ENCODE measurements around the gene MARCHF2.

MARCHF2 gene

GRCh38 chr19:8397271-8397670 lies 15.8 kb upstream of the MARCHF2 start:
- H3K36me3 ChIP-seq (ENCODE audit: low read length): no peaks in the 10 kb centered on the region
- peaks cover 1% of the 10 kb centered on the region; the same call in 1 of the 2 replicates for H4K20me1 ChIP-seq (ENCODE audit: low read depth, low read length)
- no peaks in the 10 kb centered on the region for H3K9me2 ChIP-seq (replicated peaks; ENCODE audit: insufficient read depth, low read length)
- no peak overlapping the region for H3K27ac ChIP-seq (ENCODE audit: low read depth, low read length)
- no peak for TF ChIP-seq CTCF (IDR thresholded peaks at IDR 0.05; ENCODE audit: insufficient read depth, low read length, poor library complexity, severe bottlenecking)
- no peak for TF ChIP-seq EZH2phosphoT487 (conservative IDR thresholded peaks at IDR 0.05; ENCODE audit: low read length)
- H3K9ac ChIP-seq (ENCODE audit: low read length): no peak overlapping the region
- H3K4me2 ChIP-seq (ENCODE audit: low read depth, low read length, poor library complexity, severe bottlenecking): no peak overlapping the region
- no peaks in the 10 kb centered on the region for H3F3A ChIP-seq (ENCODE audit: insufficient read depth)
- H3K4me3 ChIP-seq (ENCODE audit: insufficient read depth, low read length, poor library complexity, severe bottlenecking): no peak overlapping the region
- no peak overlapping the region for H2AFZ ChIP-seq (ENCODE audit: low read depth, low read length, severe bottlenecking)
- no peaks in the 10 kb centered on the region for H3K27me3 ChIP-seq (ENCODE audit: low read length)
- H3K79me2 ChIP-seq (ENCODE audit: insufficient read depth, low read length): peaks cover 64% of the 10 kb centered on the region
- H3K9me3 ChIP-seq (ENCODE audit: insufficient read depth, low read length): no peaks in the 10 kb centered on the region

GRCh38 chr19:8397746-8398310 lies 15.3 kb upstream of the MARCHF2 start:
- H4K20me1 ChIP-seq (ENCODE audit: low read depth, low read length): no peaks in the 10 kb centered on the region; the same call in 1 of the 2 replicates
- no peaks in the 10 kb centered on the region for H3K9me3 ChIP-seq (ENCODE audit: insufficient read depth, low read length)
- H3K4me2 ChIP-seq (ENCODE audit: low read depth, low read length, poor library complexity, severe bottlenecking): no peak overlapping the region
- H2AFZ ChIP-seq (ENCODE audit: low read depth, low read length, severe bottlenecking): no peak overlapping the region
- H3F3A ChIP-seq (ENCODE audit: insufficient read depth): no peaks in the 10 kb centered on the region
- no peaks in the 10 kb centered on the region for H3K27me3 ChIP-seq (ENCODE audit: low read length)
- no peaks in the 10 kb centered on the region for H3K36me3 ChIP-seq (ENCODE audit: low read length)
- TF ChIP-seq EZH2phosphoT487 (conservative IDR thresholded peaks at IDR 0.05; ENCODE audit: low read length): no peak
- TF ChIP-seq CTCF (IDR thresholded peaks at IDR 0.05; ENCODE audit: insufficient read depth, low read length, poor library complexity, severe bottlenecking): no peak
- H3K4me3 ChIP-seq (ENCODE audit: insufficient read depth, low read length, poor library complexity, severe bottlenecking): no peak overlapping the region
- no peak overlapping the region for H3K9ac ChIP-seq (ENCODE audit: low read length)
- H3K9me2 ChIP-seq (replicated peaks; ENCODE audit: insufficient read depth, low read length): no peaks in the 10 kb centered on the region
- H3K79me2 ChIP-seq (ENCODE audit: insufficient read depth, low read length): peaks cover 58% of the 10 kb centered on the region
- H3K27ac ChIP-seq (ENCODE audit: low read depth, low read length): no peak overlapping the region

- no peaks in the 10 kb centered on the region for H3K9me2 ChIP-seq (replicated peaks; ENCODE audit: insufficient read depth, low read length)
- no peaks in the 10 kb centered on the region; the same call in 1 of the 2 replicates for H4K20me1 ChIP-seq (ENCODE audit: low read depth, low read length)
- H3K36me3 ChIP-seq (ENCODE audit: low read length): no peaks in the 10 kb centered on the region
- H3K27me3 ChIP-seq (ENCODE audit: low read length): no peaks in the 10 kb centered on the region
- H3K4me3 ChIP-seq (ENCODE audit: insufficient read depth, low read length, poor library complexity, severe bottlenecking): no peak overlapping the region
- H3F3A ChIP-seq (ENCODE audit: insufficient read depth): no peaks in the 10 kb centered on the region
- peaks cover 53% of the 10 kb centered on the region for H3K79me2 ChIP-seq (ENCODE audit: insufficient read depth, low read length)
- H3K4me2 ChIP-seq (ENCODE audit: low read depth, low read length, poor library complexity, severe bottlenecking): no peak overlapping the region
- no peak overlapping the region for H3K9ac ChIP-seq (ENCODE audit: low read length)
- H3K27ac ChIP-seq (ENCODE audit: low read depth, low read length): no peak overlapping the region
- no peaks in the 10 kb centered on the region for H3K9me3 ChIP-seq (ENCODE audit: insufficient read depth, low read length)
- TF ChIP-seq CTCF (IDR thresholded peaks at IDR 0.05; ENCODE audit: insufficient read depth, low read length, poor library complexity, severe bottlenecking) (no peak), EZH2phosphoT487 (conservative IDR thresholded peaks at IDR 0.05; ENCODE audit: low read length) (no peak)
- H2AFZ ChIP-seq (ENCODE audit: low read depth, low read length, severe bottlenecking): no peak overlapping the region
Measured at GRCh38 chr19:8398311-8398771, 14.8 kb upstream of the MARCHF2 start.
